Common myeloid progenitor, CD34-positive (primary cell): ENCODE data around the gene KIF21B. TPM values are rescaled to one million over a fixed set of nuclear protein-coding genes. Genes with fewer than 3 reads are reported as not detected.

Experiments
- CTCF ChIA-PET: fragments of 350-600 bp; sonication (Branson Sonifier 250); formaldehyde crosslinking; loops from one replicate; lab custom pipeline; 2021; ENCODE audit warnings: antibody characterized with exemption; lab: Charles Lee
- POLR2A ChIA-PET: fragments of 350-600 bp; sonication (Branson Sonifier 250); formaldehyde crosslinking; loops from one replicate; lab custom pipeline; 2021; ENCODE audit warnings: antibody characterized with exemption; lab: Charles Lee
- DNase-seq, 3 donors: peaks; one replicate each; pipeline versions ENCODE4 v3.0.0 to v3.0.0-alpha.2; 2013
- H3K27ac ChIP-seq, 2 experiments: 1 replicate in 1 of 2; 2 replicates in 1 of 2; pipeline ENCODE4 v1.7.0; 2013; ENCODE audit warnings: inconsistent platforms in 2 of 2, low read length in 2 of 2, mild to moderate bottlenecking in 2 of 2, low read depth in 1 of 2, moderate library complexity in 1 of 2; ENCODE audit not compliant: severe bottlenecking in 2 of 2, insufficient read depth in 1 of 2, poor library complexity in 1 of 2
- H3K27me3 ChIP-seq, 5 experiments: replicated peaks in 2 of 5; 1 replicate in 3 of 5; 2 replicates in 2 of 5; pipeline versions ENCODE4 v1.6.1 to v1.7.0; 2013; ENCODE audit warnings: low read length in 4 of 5, mild to moderate bottlenecking in 2 of 5, moderate library complexity in 2 of 5, inconsistent platforms in 1 of 5; ENCODE audit not compliant: insufficient read depth in 5 of 5, control insufficient read depth in 4 of 5
- H3K36me3 ChIP-seq, 4 experiments: 1 replicate in 2 of 4; 2 replicates in 2 of 4; pipeline versions ENCODE4 v1.6.1 to v1.7.0; 2013; ENCODE audit warnings: low read length in 3 of 4, control low read depth in 1 of 4, mild to moderate bottlenecking in 1 of 4; ENCODE audit not compliant: control insufficient read depth in 4 of 4, insufficient read depth in 4 of 4
- H3K4me1 ChIP-seq, 4 experiments: 1 replicate in 3 of 4; 2 replicates in 1 of 4; pipeline versions ENCODE4 v1.6.1 to v1.7.1; 2013; ENCODE audit warnings: low read length in 3 of 4, mild to moderate bottlenecking in 3 of 4, control low read depth in 1 of 4, inconsistent platforms in 1 of 4, moderate library complexity in 1 of 4; ENCODE audit not compliant: control insufficient read depth in 4 of 4, insufficient read depth in 4 of 4; ENCODE audit errors: control extremely low read depth in 1 of 4
- H3K4me3 ChIP-seq, 7 experiments: 1 replicate in 4 of 7; 2 replicates in 3 of 7; pipeline versions ENCODE4 v1.5.1 to v1.7.0; 2013; ENCODE audit warnings: mild to moderate bottlenecking in 7 of 7, low read length in 6 of 7, moderate library complexity in 6 of 7, inconsistent platforms in 2 of 7, low read depth in 2 of 7, control low read depth in 1 of 7; ENCODE audit not compliant: insufficient read depth in 4 of 7, control insufficient read depth in 1 of 7; ENCODE audit errors: extremely low read depth in 1 of 7
- H3K9me3 ChIP-seq, 5 experiments: 1 replicate in 4 of 5; 2 replicates in 1 of 5; pipeline versions ENCODE4 v1.6.1 to v1.7.1; 2013; ENCODE audit warnings: low read length in 4 of 5, mild to moderate bottlenecking in 2 of 5, inconsistent platforms in 1 of 5, low read depth in 1 of 5, moderate library complexity in 1 of 5; ENCODE audit not compliant: control insufficient read depth in 4 of 5, insufficient read depth in 2 of 5; ENCODE audit errors: control extremely low read depth in 1 of 5
- WGBS: methylation state at CpG from one replicate; pipeline ENCODE4 v1.1.5; 2013; ENCODE audit not compliant: insufficient coverage; 5-methylcytosine and 5-hydroxymethylcytosine counted together
- polyA plus RNA-seq: library from polyadenylated mRNA; unstranded; fragments of 120-200 nt; gene quantifications from one replicate; pipeline ENCODE4 v1.2.1, GENCODE V29; 2013

The KIF21B gene, protein sequence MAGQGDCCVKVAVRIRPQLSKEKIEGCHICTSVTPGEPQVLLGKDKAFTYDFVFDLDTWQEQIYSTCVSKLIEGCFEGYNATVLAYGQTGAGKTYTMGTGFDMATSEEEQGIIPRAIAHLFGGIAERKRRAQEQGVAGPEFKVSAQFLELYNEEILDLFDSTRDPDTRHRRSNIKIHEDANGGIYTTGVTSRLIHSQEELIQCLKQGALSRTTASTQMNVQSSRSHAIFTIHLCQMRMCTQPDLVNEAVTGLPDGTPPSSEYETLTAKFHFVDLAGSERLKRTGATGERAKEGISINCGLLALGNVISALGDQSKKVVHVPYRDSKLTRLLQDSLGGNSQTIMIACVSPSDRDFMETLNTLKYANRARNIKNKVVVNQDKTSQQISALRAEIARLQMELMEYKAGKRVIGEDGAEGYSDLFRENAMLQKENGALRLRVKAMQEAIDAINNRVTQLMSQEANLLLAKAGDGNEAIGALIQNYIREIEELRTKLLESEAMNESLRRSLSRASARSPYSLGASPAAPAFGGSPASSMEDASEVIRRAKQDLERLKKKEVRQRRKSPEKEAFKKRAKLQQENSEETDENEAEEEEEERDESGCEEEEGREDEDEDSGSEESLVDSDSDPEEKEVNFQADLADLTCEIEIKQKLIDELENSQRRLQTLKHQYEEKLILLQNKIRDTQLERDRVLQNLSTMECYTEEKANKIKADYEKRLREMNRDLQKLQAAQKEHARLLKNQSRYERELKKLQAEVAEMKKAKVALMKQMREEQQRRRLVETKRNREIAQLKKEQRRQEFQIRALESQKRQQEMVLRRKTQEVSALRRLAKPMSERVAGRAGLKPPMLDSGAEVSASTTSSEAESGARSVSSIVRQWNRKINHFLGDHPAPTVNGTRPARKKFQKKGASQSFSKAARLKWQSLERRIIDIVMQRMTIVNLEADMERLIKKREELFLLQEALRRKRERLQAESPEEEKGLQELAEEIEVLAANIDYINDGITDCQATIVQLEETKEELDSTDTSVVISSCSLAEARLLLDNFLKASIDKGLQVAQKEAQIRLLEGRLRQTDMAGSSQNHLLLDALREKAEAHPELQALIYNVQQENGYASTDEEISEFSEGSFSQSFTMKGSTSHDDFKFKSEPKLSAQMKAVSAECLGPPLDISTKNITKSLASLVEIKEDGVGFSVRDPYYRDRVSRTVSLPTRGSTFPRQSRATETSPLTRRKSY (N-terminal part only)
- polyA plus RNA-seq: 4.4 TPM

DNA sequence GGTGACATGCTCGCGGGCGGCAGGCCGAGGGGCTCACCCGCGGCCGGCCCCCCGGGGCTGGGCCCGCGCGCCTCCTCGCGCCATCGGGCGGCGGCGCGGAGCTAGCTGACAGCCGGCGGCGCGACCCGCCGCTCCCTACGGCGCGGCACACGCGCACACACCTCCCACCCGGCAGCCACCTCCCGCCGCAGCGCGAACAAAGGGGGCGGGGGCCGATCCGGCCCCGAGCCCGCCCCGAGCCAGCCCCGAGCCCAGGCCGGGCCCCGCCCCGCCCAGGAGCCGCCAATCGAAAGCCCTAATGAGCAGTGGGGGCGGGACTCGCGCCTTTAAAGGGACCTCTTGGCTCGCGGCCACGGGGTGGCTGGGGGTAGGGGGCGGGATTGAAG is at the start of gene KIF21B:
Gene KIF21B, minus strand, starts transcription at position 198 of the 386 bp plus-strand sequence. CDS start 331 bp downstream, outside the sequence.
- ChIA-PET CTCF (interaction anchor here (1.2 to 8.7 kb wide), 5 partner anchors 17 to 51 kb away, joined by 3 to 133 read pairs (median 36); no protein-coding TSS in a partner anchor), POLR2A (interaction anchor here (0.6 to 1.2 kb wide), 2 partner anchors 15 to 1154 kb away, joined by 3 read pairs; no protein-coding TSS in a partner anchor)
- H3K36me3 ChIP-seq: no peaks in the 10 kb centered on the region
- under 1% methylated on average over 25 of the region's 53 CpGs for WGBS
- H3K27ac ChIP-seq: no peak within 1 kb of the TSS
- peak; percentile 72 to 83 (median 81) for DNase-seq
- peak within 1 kb of the TSS; percentile 30 to 76 (median 65) for H3K4me3 ChIP-seq
- H3K27me3 ChIP-seq: no peaks in the 10 kb centered on the region
- H3K4me1 ChIP-seq: peaks cover 31 to 94% (median 89%) of the 10 kb centered on the region in 4 experiments
- no peaks in the 10 kb centered on the region for H3K9me3 ChIP-seq

- H3K4me1 ChIP-seq: peaks cover 0 to 2% (median 0%) of the 10 kb centered on the region in 4 experiments
- H3K27me3 ChIP-seq: peaks cover 0 to 2% (median 0%) of the 10 kb centered on the region in 5 experiments
- no peak overlapping the region for H3K27ac ChIP-seq
- ChIA-PET CTCF (interaction anchor here (0.9 to 1.4 kb wide), 2 partner anchors 14 to 101 kb away, joined by 3 to 4 read pairs; no protein-coding TSS in a partner anchor), POLR2A (no interaction called here)
- H3K36me3 ChIP-seq: no peaks in the 10 kb centered on the region
- no peak for DNase-seq
- H3K4me3 ChIP-seq: no peak overlapping the region
- WGBS: 100% methylated on average over 6 of the region's 6 CpGs
- no peaks in the 10 kb centered on the region for H3K9me3 ChIP-seq
Measured at GRCh38 chr1:201072922-201073321, 49.4 kb upstream of the KIF21B start.

DNA sequence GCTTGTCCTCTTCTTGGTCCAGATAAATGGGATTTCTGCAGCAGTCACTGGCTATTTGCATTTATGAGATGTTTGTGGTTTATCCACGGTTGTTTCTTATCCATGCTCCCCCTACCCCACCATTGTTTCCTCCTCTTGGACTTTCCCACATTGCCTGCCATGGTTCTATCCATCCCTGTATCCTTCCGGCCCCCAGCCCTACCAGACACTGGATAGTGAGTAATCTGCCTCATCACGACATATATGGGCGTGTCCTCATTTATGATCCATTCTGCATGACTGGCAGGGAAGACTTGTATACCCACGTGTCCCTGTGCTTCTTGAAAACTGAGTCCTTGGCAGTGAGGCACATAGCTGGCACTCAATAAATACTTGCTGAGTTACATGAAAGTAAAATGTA is 48.6 kb upstream of the KIF21B start:
- no peaks in the 10 kb centered on the region for H3K36me3 ChIP-seq
- ChIA-PET POLR2A (no interaction called here), CTCF (interaction anchor here (0.9 to 1.4 kb wide), 2 partner anchors 14 to 101 kb away, joined by 3 to 4 read pairs; no protein-coding TSS in a partner anchor)
- no peak for DNase-seq
- H3K4me3 ChIP-seq: no peak overlapping the region
- H3K27me3 ChIP-seq: peaks cover 0 to 2% (median 0%) of the 10 kb centered on the region in 5 experiments
- H3K27ac ChIP-seq: no peak overlapping the region
- WGBS: 86% methylated on average over 5 of the region's 5 CpGs
- no peaks in the 10 kb centered on the region for H3K9me3 ChIP-seq
- peaks cover 0 to 2% (median 0%) of the 10 kb centered on the region in 4 experiments for H3K4me1 ChIP-seq

- Histone ChIP-seq H3K36me3 (no peaks in the 10 kb centered on the region), H3K27me3 (peaks cover 0 to 2% (median 0%) of the 10 kb centered on the region in 5 experiments), H3K9me3 (no peaks in the 10 kb centered on the region), H3K4me3 (no peak overlapping the region), H3K27ac (no peak overlapping the region), H3K4me1 (peaks cover 0 to 2% (median 0%) of the 10 kb centered on the region in 4 experiments)
- WGBS: 90% methylated on average over 2 of the region's 3 CpGs
- CTCF ChIA-PET: no interaction called here
- DNase-seq: no peak
- POLR2A ChIA-PET: no interaction called here
Measured at GRCh38 chr1:201069636-201070035, 46.1 kb upstream of the KIF21B start.

GRCh38 chr1:201068976-201069375 is 45.5 kb upstream of the KIF21B start:
- Histone ChIP-seq H3K4me1 (peaks cover 0 to 2% (median 0%) of the 10 kb centered on the region in 4 experiments), H3K4me3 (no peak overlapping the region), H3K36me3 (no peaks in the 10 kb centered on the region), H3K27ac (no peak overlapping the region), H3K9me3 (no peaks in the 10 kb centered on the region), H3K27me3 (peaks cover 0 to 3% (median 0%) of the 10 kb centered on the region in 5 experiments)
- WGBS: 97% methylated on average over 4 of the region's 4 CpGs
- no peak for DNase-seq
- ChIA-PET CTCF (no interaction called here), POLR2A (no interaction called here)

GRCh38 chr1:201066986-201067385 is 43.5 kb upstream of the KIF21B start:
- no peaks in the 10 kb centered on the region for H3K9me3 ChIP-seq
- ChIA-PET CTCF (interaction anchor here (1.0 to 1.6 kb wide), 5 partner anchors 19 to 95 kb away, joined by 3 to 4 read pairs (median 3); no protein-coding TSS in a partner anchor), POLR2A (no interaction called here)
- no peak for DNase-seq
- H3K4me1 ChIP-seq: peaks cover 0 to 2% (median 0%) of the 10 kb centered on the region in 4 experiments
- no peak overlapping the region for H3K27ac ChIP-seq
- H3K27me3 ChIP-seq: peaks cover 0 to 1% (median 0%) of the 10 kb centered on the region in 5 experiments
- no peaks in the 10 kb centered on the region for H3K36me3 ChIP-seq
- H3K4me3 ChIP-seq: no peak overlapping the region
- 92% methylated on average over 4 of the region's 4 CpGs for WGBS
